ENCODE measurements around the gene IFIT5.
"Not testable (repeated sequence)": the region's sequence is repeated elsewhere in the genome, so short reads cannot be mapped to it uniquely, and the experiment has no call there.

IFIT5 gene

DNA sequence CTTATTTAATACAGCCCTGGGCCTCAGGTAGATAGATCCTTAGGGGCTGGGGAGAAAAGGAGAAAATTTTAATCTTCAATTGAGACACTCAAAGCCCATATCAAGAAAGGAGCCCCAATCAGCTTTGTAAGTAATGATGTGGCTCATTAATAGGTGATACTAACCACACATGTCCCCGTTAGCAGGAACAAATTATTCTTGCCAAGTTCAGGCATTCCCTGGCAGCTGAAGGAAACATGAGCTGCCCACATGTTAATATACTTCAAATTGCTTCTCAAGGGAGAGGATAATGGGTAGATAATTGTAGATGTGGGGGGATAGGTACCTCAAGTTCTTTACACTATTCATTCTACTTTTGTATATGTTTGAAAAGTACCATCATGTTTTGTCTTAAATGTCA is 14.5 kb downstream of the IFIT5 start:
- DNase-seq (ENCODE audit: low read depth) = no peak

DNA sequence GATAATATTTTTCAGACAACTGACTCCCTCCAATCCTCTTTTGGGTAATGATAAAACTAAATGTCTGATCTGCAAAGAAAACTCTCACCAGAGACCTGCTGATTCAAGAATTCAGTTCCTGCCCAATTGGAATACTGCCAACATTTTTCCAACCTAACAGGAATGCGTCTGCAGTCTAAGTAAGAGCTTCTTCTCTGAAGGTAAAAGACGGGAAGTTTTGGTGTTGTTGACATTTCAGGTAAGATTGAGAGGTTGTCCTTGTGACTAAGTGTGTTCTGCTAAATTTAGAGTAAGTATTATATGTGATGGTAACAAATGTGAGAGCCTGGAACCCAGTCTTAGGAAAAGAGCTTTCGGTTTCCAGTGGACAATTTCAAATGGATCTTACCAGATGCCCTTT is 17.6 kb downstream of the IFIT5 start:
- no peak for DNase-seq (ENCODE audit: low read depth)

GRCh38 chr10:89438525-89438924 is 24.2 kb downstream of the IFIT5 start:
- DNase-seq (ENCODE audit: low read depth) = no peak

GRCh38 chr10:89440226-89441009 is 26.1 kb downstream of the IFIT5 start:
- DNase-seq (ENCODE audit: low read depth) = no peak

DNA sequence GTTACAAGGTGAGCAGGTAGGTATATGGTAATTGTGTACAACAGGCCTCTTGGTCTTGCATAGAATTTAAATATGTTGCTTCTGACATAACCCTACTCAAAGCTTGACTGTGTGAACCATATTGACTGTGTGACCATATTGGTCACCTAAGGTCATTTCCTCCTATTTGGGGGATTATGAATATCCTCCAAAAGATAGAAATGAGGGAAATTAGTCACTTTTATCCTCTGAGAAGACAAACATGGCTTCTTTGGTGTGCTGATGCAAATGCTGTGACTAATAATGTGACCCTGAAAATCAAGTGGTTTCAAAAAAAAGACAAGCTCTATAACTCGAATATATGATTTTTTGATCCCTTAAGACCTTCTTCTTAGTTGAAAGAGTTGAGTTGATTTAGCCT is 27.9 kb downstream of the IFIT5 start:
- no peak for DNase-seq (ENCODE audit: low read depth)

DNA sequence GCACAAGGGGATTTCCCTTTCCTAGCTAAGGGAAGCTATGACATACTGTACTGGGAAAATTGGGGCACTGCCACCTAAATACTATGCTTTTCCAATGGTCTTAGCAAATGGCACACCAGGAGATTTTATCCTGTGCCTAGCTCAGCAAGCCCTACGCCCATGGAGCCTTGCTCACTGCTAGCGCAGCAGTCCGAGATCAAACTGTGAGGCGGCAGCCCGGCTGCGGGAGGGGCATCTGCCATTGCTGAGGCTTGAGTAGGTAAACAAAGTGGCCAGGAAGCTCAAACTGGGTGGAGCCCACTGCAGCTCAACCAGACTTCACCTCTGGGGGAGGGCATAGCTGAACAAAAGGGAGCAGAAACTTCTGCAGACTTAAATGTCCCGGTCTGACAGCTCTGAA is 30.5 kb downstream of the IFIT5 start:
- not testable (repeated sequence) for DNase-seq (ENCODE audit: low read depth)

DNA sequence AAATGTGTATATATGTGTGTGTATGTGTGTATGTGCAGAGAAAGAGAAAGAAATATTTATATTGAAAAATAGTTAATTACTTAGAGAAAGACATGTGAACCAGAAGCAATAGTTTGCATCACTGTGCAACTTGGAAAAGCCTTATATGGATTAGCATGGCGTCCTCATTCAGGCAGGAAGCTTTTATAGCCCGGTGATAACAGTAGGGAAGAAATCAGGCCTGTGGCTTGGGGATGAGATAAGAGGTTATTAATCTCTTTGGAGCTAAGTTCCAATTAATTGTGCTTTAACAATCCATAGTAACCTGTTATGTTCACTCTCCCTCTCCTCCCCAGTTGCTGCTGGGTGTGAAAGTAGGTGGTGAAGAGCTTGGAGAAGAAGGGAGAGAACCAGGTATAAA is 36.5 kb downstream of the IFIT5 start:
- no peak for DNase-seq (ENCODE audit: low read depth)

DNA sequence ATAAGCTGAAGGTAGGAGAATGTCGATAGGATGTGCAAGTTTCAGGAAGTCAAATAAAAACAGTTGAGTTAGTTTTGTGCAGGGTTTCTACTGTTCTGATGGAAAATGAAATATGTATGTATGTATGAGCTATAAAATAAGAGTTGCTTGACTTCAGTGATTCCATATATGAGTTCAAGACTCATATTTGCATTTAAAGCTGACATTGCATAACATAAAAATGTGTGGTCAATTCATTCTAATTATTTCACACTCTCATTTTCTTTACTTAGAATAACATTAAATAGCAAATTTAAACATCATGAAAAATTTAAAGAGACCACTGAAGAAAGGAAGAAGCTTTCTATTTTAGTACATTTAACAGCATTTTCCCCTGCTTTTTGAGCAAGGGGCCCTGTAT is 37.8 kb downstream of the IFIT5 start:
- no peak for DNase-seq (ENCODE audit: low read depth)

DNA sequence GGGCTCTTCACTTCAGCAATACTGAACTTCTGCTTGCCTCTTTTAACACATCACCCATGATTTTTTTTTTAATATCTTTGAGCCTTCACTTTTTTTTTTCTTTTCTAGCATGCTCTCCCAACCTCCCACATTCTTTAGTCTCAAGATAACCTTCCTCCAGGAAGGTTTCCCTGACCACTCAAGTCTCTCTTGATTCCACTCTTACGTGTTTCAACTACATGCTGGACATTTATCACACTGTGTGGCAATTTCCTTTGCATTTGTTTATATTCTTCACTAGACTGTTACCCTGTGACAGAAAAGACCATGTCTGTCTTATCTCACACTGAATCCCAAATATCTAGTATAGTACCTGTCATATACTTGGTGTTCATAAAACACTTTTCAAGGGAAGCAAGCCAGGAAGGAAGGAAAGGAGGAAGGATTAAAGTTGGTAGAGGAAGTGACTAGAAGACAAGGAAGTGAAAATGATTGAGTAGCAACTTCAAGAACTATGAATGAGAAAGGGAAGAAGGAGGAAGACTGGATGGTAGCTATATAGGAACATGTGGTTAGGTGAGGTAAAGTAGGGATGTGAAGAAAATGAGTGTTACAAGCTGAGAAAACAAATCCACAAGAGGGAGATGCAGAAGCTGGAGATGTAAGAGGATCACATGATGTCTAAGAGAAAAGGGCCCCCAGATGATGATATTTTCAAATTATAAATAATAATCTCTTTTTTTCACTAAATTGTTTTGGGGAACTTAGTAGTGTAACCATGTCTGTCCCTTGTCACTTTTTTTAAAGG is 40.4 kb downstream of the IFIT5 start:
- DNase-seq (ENCODE audit: low read depth) = no peak

GRCh38 chr10:89458291-89458690 is 43.9 kb downstream of the IFIT5 start:
- no peak for DNase-seq (ENCODE audit: low read depth)

DNA sequence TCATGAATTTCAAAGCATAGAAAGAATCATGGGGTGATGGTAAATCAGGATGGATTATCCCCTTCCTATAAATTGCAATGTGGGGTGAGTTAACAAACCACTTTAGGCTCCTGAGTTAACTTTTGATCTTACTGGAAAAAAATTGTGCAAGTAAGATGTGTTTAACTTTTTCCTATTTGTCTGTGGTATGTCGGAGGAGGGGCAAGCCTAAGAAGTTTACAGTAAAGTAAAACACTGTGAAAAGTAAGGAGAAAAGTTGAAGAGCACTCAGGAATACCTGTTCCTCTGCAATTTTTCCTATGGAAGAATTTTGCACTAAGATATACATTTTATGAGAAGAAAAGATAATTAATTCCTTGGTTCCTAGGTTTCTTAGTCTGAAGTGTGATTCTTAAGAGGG is 44.4 kb downstream of the IFIT5 start:
- no peak for DNase-seq (ENCODE audit: low read depth)

- DNase-seq (ENCODE audit: low read depth) = no peak
Measured at GRCh38 chr10:89463846-89464537, 49.6 kb downstream of the IFIT5 start.

DNA sequence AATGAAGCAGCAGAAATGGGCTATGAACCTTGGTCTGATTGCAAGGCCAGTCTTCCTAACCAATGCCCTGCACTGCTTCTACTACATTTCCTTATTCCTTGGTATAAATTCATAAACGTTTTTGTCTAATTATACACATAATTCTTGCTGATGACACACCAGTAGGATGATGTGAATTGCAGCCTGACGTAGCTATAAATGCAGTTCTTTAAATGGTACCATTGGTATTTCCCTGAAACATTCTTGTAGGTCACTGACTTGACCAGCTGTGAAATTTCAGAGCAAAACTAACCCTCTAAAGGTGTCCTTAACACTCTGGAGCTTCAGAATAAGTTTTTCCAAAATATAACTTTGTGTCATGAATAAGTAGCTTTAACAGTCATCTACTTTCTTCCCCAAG is 50.8 kb downstream of the IFIT5 start:
- DNase-seq (ENCODE audit: low read depth) = no peak

DNA sequence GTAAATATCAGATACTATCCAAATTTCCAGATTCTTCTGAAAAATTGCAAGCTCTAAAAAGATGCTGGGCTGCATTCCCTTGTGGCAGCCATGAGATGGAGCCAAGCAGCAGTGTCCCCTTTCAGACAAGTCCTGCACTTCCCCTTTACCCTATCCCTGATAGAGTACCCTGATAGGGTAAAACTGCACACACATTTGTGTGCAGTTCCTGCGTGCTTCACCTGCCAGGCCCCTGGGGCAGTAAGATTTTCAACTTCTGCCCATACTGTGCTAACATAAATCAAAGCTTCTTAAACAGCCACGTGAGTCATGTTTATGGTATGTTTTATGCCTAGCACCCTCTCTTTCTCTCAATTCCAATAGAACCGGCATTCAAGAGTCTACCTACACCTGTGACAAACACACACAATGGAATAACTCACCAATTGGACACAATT is 52.2 kb downstream of the IFIT5 start:
- DNase-seq (ENCODE audit: low read depth) = no peak

DNA sequence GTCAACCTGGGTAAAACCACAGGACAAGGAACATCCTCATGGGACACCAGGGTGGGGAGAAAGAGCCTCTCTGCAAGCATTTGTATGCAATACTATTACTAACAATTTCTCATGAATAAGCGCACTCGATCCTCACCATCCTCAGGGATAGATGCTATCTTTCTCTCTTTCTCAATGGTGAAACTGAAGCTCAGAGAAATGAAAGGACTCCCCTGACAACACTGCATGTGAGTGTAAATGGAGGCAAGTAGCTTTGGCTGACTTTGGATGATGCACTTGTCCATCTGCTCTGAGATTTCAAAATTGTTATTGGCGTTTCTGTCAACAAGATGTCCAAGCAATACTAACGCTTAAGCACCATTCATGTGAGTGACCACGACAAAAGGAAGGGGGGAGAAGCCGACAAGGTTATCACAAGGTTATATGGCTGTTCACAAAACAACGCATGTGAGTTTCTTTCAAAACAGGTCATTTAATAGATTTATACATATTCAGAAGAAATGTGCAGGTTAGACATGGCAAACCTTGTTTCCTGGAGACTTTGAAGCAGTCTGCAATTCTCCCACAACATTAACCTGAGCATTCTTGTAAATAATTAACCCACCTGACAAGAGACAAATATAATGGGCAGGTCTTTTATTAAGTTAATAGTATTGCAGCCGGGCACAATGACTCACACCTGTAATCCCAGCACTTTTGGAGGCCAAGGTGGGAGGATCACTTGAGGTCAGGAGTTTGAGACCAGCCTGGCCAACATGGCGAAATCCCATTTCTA is 54.0 kb downstream of the IFIT5 start:
- DNase-seq (ENCODE audit: low read depth) = no peak

- DNase-seq (ENCODE audit: low read depth) = no peak
Measured at GRCh38 chr10:89469517-89469916, 55.1 kb downstream of the IFIT5 start.

Measured in activated T-cell treated with anti-CD3 and anti-CD28 coated beads for 1 hour (primary cell).